SK-N-SH (cell line): ENCODE results near the gene CREBRF. TPM values are rescaled to one million over a fixed set of nuclear protein-coding genes. Genes with fewer than 3 reads are reported as not detected.
"Not testable (repeated sequence)": the region's sequence is repeated elsewhere in the genome, so short reads cannot be mapped to it uniquely, and the experiment has no call there.

Experiments used
- CTCF ChIA-PET: fragments of 300-600, 350-600 bp; formaldehyde crosslinking; extraction: SDS; loops from one replicate; lab custom pipeline; 2021; lab: Yijun Ruan, JAX
- POLR2A ChIA-PET: fragments of 350-600 bp; sonication (Branson Sonifier 250); formaldehyde crosslinking; extraction: SDS; loops from one replicate; lab custom pipeline; 2020; ENCODE audit warnings: antibody characterized with exemption, inconsistent platforms; lab: Yijun Ruan, JAX
- DNase-seq: peaks from one replicate; pipeline ENCODE4 v3.0.0; 2012
- H2AFZ ChIP-seq: fragments of 200-600 bp; sonication (generic); 2 replicates; pipeline ENCODE4 v1.8.1; 2016; ENCODE audit warnings: antibody characterized with exemption, mild to moderate bottlenecking, low read depth
- H3F3A ChIP-seq: fragments of 200-600 bp; sonication (generic); replicated peaks from 2 replicates; pipeline ENCODE3; 2016; ENCODE audit warnings: antibody characterized with exemption, mild to moderate bottlenecking; ENCODE audit not compliant: insufficient read depth
- H3K27ac ChIP-seq, 2 experiments: fragments of 200-500 bp in 1 of 2; fragments of 200-600 bp in 1 of 2; sonication (Bioruptor generic) in 1 of 2; sonication (generic), shearing (Covaris generic) in 1 of 2; 2 replicates each; pipeline versions ENCODE4 v1.5.1 to v1.6.1; 2014 to 2016; ENCODE audit warnings: low read depth in 2 of 2, inconsistent platforms in 1 of 2, low read length in 1 of 2, mild to moderate bottlenecking in 1 of 2, mixed read lengths in 1 of 2
- H3K27me3 ChIP-seq: fragments of 200-600 bp; sonication (generic), shearing (Covaris generic); 2 replicates; pipeline ENCODE4 v1.6.1; 2016; ENCODE audit warnings: mixed run types; ENCODE audit not compliant: insufficient read depth
- H3K36me3 ChIP-seq, 2 experiments: fragments of 200-500 bp in 1 of 2; fragments of 200-600 bp in 1 of 2; sonication (Bioruptor generic) in 1 of 2; sonication (generic) in 1 of 2; replicated peaks in 1 of 2; 2 replicates each; pipeline versions ENCODE3 to v1.5.1; 2014 to 2016; ENCODE audit warnings: low read length in 1 of 2, mild to moderate bottlenecking in 1 of 2; ENCODE audit not compliant: insufficient read depth in 2 of 2, control insufficient read depth in 1 of 2
- H3K4me1 ChIP-seq, 2 experiments: fragments of 200-500 bp in 1 of 2; fragments of 200-600 bp in 1 of 2; sonication (Bioruptor generic) in 1 of 2; sonication (generic), shearing (Covaris generic) in 1 of 2; 2 replicates each; pipeline versions ENCODE4 v1.5.1 to v1.6.1; 2014 to 2016; ENCODE audit warnings: low read depth in 1 of 2, low read length in 1 of 2, mixed run types in 1 of 2; ENCODE audit not compliant: insufficient read depth in 2 of 2, control insufficient read depth in 1 of 2
- H3K4me2 ChIP-seq: fragments of 200-600 bp; sonication (generic), shearing (Covaris generic); 2 replicates; pipeline ENCODE4 v1.6.1; 2017; ENCODE audit warnings: mixed run types
- H3K4me3 ChIP-seq, 2 experiments: fragments of 200-500 bp in 1 of 2; fragments of 200-600 bp in 1 of 2; sonication (Bioruptor generic) in 1 of 2; sonication (generic), shearing (Covaris generic) in 1 of 2; 2 replicates each; pipeline versions ENCODE4 v1.5.1 to v1.8.1; 2014 to 2016; ENCODE audit warnings: low read depth in 2 of 2, inconsistent platforms in 1 of 2, low read length in 1 of 2, mild to moderate bottlenecking in 1 of 2, mixed read lengths in 1 of 2, moderate library complexity in 1 of 2
- H3K79me2 ChIP-seq: fragments of 200-600 bp; sonication (generic); 2 replicates; pipeline ENCODE4 v1.8.1; 2017; ENCODE audit warnings: mild to moderate bottlenecking; ENCODE audit not compliant: insufficient read depth
- H3K9ac ChIP-seq: fragments of 200-600 bp; sonication (generic); 2 replicates; pipeline ENCODE4 v1.6.1; 2017; ENCODE audit warnings: mixed run types
- H3K9me2 ChIP-seq: fragments of 200-600 bp; sonication (generic); 2 replicates; pipeline ENCODE4 v1.6.1; 2017; ENCODE audit warnings: mixed run types
- H3K9me3 ChIP-seq: fragments of 200-600 bp; sonication (generic); 2 replicates; pipeline ENCODE4 v1.6.1; 2017; ENCODE audit warnings: mixed run types, mild to moderate bottlenecking, moderate library complexity
- H4K20me1 ChIP-seq: fragments of 200-600 bp; sonication (generic); 2 replicates; pipeline ENCODE4 v1.6.1; 2017; ENCODE audit warnings: mild to moderate bottlenecking, mixed run types; ENCODE audit not compliant: insufficient read depth
- EP300 ChIP-seq, 2 experiments: IDR thresholded peaks; 2 replicates each; pipeline versions ENCODE4 v1.4.0 to v1.6.1; 2012; ENCODE audit warnings: borderline replicate concordance in 1 of 2, low read depth in 1 of 2, low read length in 1 of 2
- FOXJ3 ChIP-seq: sonication (generic); formaldehyde crosslinking; IDR thresholded peaks from 2 replicates; pipeline ENCODE4 v1.5.1; 2020; ENCODE audit warnings: mild to moderate bottlenecking, missing genetic modification reagents
- FOXM1 ChIP-seq: IDR thresholded peaks from 2 replicates; pipeline ENCODE4 v1.4.0; 2012; ENCODE audit warnings: low read depth, mild to moderate bottlenecking
- GABPA ChIP-seq: IDR thresholded peaks from 2 replicates; pipeline ENCODE4 v1.4.0; 2012; ENCODE audit warnings: low read depth, mild to moderate bottlenecking
- GATA2 ChIP-seq: sonication (generic); formaldehyde crosslinking; IDR thresholded peaks from 2 replicates; pipeline ENCODE4 v1.5.0; 2020; ENCODE audit warnings: mild to moderate bottlenecking, missing genetic modification reagents
- JUND ChIP-seq: IDR thresholded peaks from 2 replicates; pipeline ENCODE4 v1.4.0; 2012
- RAD21 ChIP-seq: IDR thresholded peaks from 2 replicates; pipeline ENCODE4 v1.6.1; 2012; ENCODE audit warnings: mild to moderate bottlenecking, low read length
- RCOR1 ChIP-seq: fragments of 150-350 bp; IDR thresholded peaks from 2 replicates; pipeline ENCODE4 v1.6.1; 2017; ENCODE audit warnings: antibody characterized with exemption, low read length
- RFX5 ChIP-seq: IDR thresholded peaks from 2 replicates; pipeline ENCODE4 v1.6.1; 2012; ENCODE audit warnings: mild to moderate bottlenecking, improper control_type of control experiment, low read length
- RXRA ChIP-seq: IDR thresholded peaks from 2 replicates; pipeline ENCODE4 v1.4.0; 2012; ENCODE audit warnings: low read depth, mild to moderate bottlenecking, borderline replicate concordance
- SIN3A ChIP-seq: IDR thresholded peaks from 2 replicates; pipeline ENCODE4 v1.6.1; 2012; ENCODE audit warnings: low read depth, mild to moderate bottlenecking, low read length, moderate library complexity, borderline replicate concordance
- SMC3 ChIP-seq: IDR thresholded peaks from 2 replicates; pipeline ENCODE4 v1.6.1; 2012; ENCODE audit warnings: low read depth, low read length, improper control_type of control experiment
- TCF12 ChIP-seq: IDR thresholded peaks from 2 replicates; pipeline ENCODE4 v1.4.0; 2012
- TEAD4 ChIP-seq: IDR thresholded peaks from 2 replicates; pipeline ENCODE4 v1.4.0; 2012; ENCODE audit warnings: mild to moderate bottlenecking, borderline replicate concordance; ENCODE audit not compliant: insufficient read depth
- YY1 ChIP-seq: IDR thresholded peaks from 2 replicates; pipeline ENCODE4 v1.4.0; 2012; ENCODE audit warnings: low read depth, mild to moderate bottlenecking
- ZBTB33 ChIP-seq: IDR thresholded peaks from 2 replicates; pipeline ENCODE4 v1.4.0; 2012; ENCODE audit warnings: low read depth, borderline replicate concordance
- WGBS: methylation state at CpG from one replicate; pipeline ENCODE4 v1.1.6; 2017; ENCODE audit warnings: low lambda C conversion rate; 5-methylcytosine and 5-hydroxymethylcytosine counted together
- polyA plus RNA-seq, 3 experiments: library from polyadenylated mRNA; depleted of rRNA; stranded (reverse); fragments of >200 nt; gene quantifications; 2 replicates each; pipeline ENCODE4 v1.2.3, GENCODE V29; 2012
- TF ChIP-seq, protein P1 (sequence below): IDR thresholded peaks from 2 replicates; pipeline ENCODE4 v1.6.1; 2012; ENCODE audit warnings: mild to moderate bottlenecking, low read depth, low read length, moderate library complexity

Gene CREBRF
- polyA plus RNA-seq, 1 of the 3 experiments (the other 2 are of a cell fraction), result 2.4 TPM

GRCh38 chr5:173153842-173154241 is 97.7 kb downstream of the CREBRF start:
- 97% methylated on average over 7 of the region's 7 CpGs for WGBS
- Histone ChIP-seq H3K79me2 (no peaks in the 10 kb centered on the region), H4K20me1 (no peaks in the 10 kb centered on the region), H3K9me2 (no peaks in the 10 kb centered on the region), H3K4me3 (no peak overlapping the region), H3K27ac (no peak overlapping the region), H3K4me1 (no peaks in the 10 kb centered on the region), H3K36me3 (peaks cover 9 to 37% of the 10 kb centered on the region in 2 experiments), H3K4me2 (no peak overlapping the region), H3F3A (no peaks in the 10 kb centered on the region), H2AFZ (no peak overlapping the region), H3K9ac (no peak overlapping the region), H3K27me3 (no peaks in the 10 kb centered on the region), H3K9me3 (no peaks in the 10 kb centered on the region)
- ChIA-PET POLR2A (no interaction called here), CTCF (interaction anchor here (0.9 to 1.4 kb wide), 4 partner anchors 9 to 447 kb away, joined by 3 to 5 read pairs (median 4); partner anchors contain the start of gene BNIP1)
- TF ChIP-seq RFX5 (no peak), ZBTB33 (no peak), RXRA (no peak), EP300 (IDR thresholded peaks at IDR 0.05; ENCODE audit: borderline replicate concordance in 1 of 2, low read depth in 1 of 2, low read length in 1 of 2) (no peak), FOXM1 (no peak), TEAD4 (no peak), SMC3 (no peak), RAD21 (no peak), TCF12 (no peak), YY1 (no peak), GATA2 (CRISPR knock-in tag) (no peak), JUND (no peak), RCOR1 (no peak), SIN3A (no peak), FOXJ3 (no peak), GABPA (no peak)
- TF ChIP-seq, protein P1, sequence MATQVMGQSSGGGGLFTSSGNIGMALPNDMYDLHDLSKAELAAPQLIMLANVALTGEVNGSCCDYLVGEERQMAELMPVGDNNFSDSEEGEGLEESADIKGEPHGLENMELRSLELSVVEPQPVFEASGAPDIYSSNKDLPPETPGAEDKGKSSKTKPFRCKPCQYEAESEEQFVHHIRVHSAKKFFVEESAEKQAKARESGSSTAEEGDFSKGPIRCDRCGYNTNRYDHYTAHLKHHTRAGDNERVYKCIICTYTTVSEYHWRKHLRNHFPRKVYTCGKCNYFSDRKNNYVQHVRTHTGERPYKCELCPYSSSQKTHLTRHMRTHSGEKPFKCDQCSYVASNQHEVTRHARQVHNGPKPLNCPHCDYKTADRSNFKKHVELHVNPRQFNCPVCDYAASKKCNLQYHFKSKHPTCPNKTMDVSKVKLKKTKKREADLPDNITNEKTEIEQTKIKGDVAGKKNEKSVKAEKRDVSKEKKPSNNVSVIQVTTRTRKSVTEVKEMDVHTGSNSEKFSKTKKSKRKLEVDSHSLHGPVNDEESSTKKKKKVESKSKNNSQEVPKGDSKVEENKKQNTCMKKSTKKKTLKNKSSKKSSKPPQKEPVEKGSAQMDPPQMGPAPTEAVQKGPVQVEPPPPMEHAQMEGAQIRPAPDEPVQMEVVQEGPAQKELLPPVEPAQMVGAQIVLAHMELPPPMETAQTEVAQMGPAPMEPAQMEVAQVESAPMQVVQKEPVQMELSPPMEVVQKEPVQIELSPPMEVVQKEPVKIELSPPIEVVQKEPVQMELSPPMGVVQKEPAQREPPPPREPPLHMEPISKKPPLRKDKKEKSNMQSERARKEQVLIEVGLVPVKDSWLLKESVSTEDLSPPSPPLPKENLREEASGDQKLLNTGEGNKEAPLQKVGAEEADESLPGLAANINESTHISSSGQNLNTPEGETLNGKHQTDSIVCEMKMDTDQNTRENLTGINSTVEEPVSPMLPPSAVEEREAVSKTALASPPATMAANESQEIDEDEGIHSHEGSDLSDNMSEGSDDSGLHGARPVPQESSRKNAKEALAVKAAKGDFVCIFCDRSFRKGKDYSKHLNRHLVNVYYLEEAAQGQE, result no peak
- DNase-seq, result no peak

- H3K9me2 ChIP-seq, H3K27ac ChIP-seq, H3K27me3 ChIP-seq, DNase-seq, H3K4me2 ChIP-seq, H3K4me3 ChIP-seq, H3K9me3 ChIP-seq, H3F3A ChIP-seq, H3K4me1 ChIP-seq, H3K9ac ChIP-seq, POLR2A ChIA-PET, H3K79me2 ChIP-seq, H2AFZ ChIP-seq, H4K20me1 ChIP-seq: not testable (repeated sequence)
- 94% methylated on average over 5 of the region's 5 CpGs for WGBS
- peaks cover 12 to 33% of the 10 kb centered on the region in 2 experiments for H3K36me3 ChIP-seq
- CTCF ChIA-PET, result interaction anchor here (1.4 kb wide), 1 partner anchor 448 kb away, joined by 4 read pairs; no protein-coding TSS in a partner anchor
These were observed 98.5 kb downstream of the CREBRF start for GRCh38 chr5:173154619-173155018.
